ENCODE results near the gene GALP.
"Not testable (repeated sequence)": the region's sequence is repeated elsewhere in the genome, so short reads cannot be mapped to it uniquely, and the experiment has no call there.

The GALP gene

DNA sequence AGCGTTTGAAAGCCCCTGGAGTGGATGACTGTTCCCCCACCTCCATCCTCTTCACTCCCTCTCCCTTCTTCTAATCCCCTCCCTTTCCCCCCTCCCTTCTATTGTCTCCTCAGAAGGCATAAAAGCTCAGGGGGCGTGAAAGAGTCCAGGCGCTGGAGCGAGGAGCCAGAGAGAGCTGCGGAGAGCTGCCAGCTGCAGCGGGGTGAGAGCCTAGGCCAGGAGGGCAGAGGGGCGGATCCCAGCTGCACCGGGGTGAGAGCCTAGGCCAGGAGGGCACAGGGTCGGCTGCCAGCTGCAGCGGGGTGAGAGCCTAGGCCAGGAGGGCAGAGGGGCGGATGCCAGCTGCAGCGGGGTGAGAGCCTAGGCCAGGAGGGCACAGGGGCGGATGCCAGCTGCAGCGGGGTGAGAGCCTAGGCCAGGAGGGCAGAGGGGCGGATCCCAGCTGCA is at the start of gene GALP:
Gene GALP (plus strand): TSS at position 148 of the 447 bp plus-strand sequence. CDS start 1,101 bp downstream, outside the sequence.
- H3K4me3 ChIP-seq (ENCODE audit: control insufficient read depth, low read depth, low read length); DNase-seq (ENCODE audit: low read depth): not testable (repeated sequence)

DNA sequence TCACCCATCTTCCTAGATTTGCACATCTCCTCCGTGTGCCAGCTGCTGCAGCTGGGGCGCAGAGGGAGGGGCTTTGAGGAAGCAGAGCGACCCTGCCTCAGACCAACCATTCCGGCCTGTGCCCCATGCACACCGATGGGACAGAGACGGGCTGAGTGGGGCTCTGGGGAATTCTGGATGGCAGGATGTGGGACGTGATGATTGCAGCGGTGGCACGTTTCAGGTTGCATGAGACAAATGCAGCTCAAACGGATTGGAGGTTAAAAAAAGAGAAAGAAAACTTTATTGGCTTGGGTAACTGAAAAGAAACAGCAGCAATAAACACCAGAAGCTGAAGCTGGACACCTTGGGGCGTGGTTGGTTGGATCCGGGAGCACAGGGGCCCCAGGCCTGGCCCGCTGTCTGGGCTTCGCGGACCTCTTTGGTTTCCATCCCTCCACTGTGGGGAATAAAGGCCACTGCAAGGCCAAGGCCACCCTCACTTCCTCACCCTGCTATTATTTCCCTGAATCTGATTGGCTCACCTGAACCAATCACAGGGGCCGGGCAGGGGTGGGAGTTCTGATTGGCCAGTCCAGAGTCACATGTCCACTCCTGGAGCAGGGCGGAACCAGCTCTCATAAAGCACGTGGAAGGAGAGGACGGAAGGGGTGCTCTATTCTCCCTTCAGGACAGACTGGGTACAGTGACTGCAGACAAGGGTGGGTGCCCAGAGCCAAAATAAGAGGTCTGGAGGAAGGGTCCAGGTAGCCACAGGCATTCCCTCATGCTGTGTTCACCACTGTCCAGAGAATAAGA is 48.6 kb upstream of the GALP start:
- TF ChIP-seq, protein P1, sequence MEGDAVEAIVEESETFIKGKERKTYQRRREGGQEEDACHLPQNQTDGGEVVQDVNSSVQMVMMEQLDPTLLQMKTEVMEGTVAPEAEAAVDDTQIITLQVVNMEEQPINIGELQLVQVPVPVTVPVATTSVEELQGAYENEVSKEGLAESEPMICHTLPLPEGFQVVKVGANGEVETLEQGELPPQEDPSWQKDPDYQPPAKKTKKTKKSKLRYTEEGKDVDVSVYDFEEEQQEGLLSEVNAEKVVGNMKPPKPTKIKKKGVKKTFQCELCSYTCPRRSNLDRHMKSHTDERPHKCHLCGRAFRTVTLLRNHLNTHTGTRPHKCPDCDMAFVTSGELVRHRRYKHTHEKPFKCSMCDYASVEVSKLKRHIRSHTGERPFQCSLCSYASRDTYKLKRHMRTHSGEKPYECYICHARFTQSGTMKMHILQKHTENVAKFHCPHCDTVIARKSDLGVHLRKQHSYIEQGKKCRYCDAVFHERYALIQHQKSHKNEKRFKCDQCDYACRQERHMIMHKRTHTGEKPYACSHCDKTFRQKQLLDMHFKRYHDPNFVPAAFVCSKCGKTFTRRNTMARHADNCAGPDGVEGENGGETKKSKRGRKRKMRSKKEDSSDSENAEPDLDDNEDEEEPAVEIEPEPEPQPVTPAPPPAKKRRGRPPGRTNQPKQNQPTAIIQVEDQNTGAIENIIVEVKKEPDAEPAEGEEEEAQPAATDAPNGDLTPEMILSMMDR (IDR thresholded peaks at IDR 0.05; ENCODE audit: control insufficient read depth, insufficient read depth, low read depth, low read length, missing control alignments), result no peak
- no peak for DNase-seq (ENCODE audit: low read depth)
- H3K4me3 ChIP-seq (ENCODE audit: control insufficient read depth, low read depth, low read length), result no peak overlapping the region

DNA sequence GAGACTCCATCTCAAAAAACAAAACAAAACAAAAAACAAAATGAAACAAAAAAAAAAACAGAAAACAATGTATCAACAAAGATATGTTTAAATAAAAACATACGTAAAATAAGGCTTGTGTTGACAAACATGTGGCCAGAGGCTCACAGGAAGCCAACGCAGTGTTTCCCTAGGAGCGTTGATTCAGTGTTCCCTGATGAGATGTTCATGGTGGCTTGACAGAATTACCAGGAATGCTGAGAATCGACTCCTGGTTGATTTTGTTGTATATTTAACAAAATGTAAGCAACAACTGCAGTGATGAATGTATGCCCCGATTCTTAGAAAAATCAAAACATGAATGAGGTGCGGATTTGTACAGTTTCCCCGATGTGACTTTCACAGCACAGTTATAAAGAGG is 45.8 kb upstream of the GALP start:
- TF ChIP-seq, protein P1 (IDR thresholded peaks at IDR 0.05; ENCODE audit: control insufficient read depth, insufficient read depth, low read depth, low read length, missing control alignments), result no peak
- DNase-seq (ENCODE audit: low read depth), result no peak
- no peak overlapping the region for H3K4me3 ChIP-seq (ENCODE audit: control insufficient read depth, low read depth, low read length)

DNA sequence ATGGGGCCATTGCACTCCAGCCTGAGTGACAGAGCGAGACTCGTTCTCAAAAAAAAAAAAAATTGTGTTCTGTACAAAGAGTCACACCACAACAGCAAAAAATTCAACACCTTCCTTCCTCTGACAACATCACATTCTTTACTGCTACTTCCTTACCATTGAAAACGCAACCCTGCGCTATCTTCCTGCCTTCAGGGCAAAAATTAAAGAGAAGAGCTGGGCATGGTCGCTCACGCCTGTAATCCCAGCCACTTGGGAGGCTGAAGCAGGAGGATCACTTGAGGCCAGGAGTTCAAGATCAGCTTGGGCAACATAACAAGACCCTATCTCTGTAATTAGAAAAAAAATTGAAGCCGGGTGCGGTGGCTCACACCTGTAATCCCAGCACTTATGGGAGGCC is 44.2 kb upstream of the GALP start:
- no peak for DNase-seq (ENCODE audit: low read depth)
- TF ChIP-seq, protein P1 (IDR thresholded peaks at IDR 0.05; ENCODE audit: control insufficient read depth, insufficient read depth, low read depth, low read length, missing control alignments), result no peak
- H3K4me3 ChIP-seq (ENCODE audit: control insufficient read depth, low read depth, low read length), result no peak overlapping the region

DNA sequence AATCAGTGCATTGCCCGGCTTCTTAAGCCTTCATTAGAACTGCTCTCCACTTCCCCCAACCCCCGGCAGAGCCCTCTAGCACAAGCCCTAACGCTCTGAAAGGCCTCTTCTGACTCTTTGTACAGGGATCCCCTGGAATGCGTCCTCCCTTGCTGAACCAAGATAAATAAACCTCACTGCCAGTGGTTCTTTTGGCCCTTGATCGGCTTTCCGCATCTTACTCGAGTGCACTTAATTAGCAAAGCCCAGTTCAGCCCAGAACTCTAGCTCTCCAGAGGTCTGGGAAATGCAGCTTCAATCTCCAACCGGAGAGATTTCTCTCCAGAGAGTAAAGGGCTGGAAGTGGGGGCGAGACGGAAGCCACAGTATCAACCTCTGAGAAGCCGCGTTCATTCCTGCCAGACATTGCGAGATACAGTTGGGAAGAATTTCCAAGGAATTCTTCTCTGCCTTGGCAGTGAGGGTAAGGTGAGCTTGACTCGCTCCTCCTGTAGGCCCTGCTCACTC is 43.4 kb upstream of the GALP start:
- no peak overlapping the region for H3K4me3 ChIP-seq (ENCODE audit: control insufficient read depth, low read depth, low read length)
- DNase-seq (ENCODE audit: low read depth), result peak; percentile 16
- TF ChIP-seq, protein P1 (IDR thresholded peaks at IDR 0.05; ENCODE audit: control insufficient read depth, insufficient read depth, low read depth, low read length, missing control alignments), result no peak

DNA sequence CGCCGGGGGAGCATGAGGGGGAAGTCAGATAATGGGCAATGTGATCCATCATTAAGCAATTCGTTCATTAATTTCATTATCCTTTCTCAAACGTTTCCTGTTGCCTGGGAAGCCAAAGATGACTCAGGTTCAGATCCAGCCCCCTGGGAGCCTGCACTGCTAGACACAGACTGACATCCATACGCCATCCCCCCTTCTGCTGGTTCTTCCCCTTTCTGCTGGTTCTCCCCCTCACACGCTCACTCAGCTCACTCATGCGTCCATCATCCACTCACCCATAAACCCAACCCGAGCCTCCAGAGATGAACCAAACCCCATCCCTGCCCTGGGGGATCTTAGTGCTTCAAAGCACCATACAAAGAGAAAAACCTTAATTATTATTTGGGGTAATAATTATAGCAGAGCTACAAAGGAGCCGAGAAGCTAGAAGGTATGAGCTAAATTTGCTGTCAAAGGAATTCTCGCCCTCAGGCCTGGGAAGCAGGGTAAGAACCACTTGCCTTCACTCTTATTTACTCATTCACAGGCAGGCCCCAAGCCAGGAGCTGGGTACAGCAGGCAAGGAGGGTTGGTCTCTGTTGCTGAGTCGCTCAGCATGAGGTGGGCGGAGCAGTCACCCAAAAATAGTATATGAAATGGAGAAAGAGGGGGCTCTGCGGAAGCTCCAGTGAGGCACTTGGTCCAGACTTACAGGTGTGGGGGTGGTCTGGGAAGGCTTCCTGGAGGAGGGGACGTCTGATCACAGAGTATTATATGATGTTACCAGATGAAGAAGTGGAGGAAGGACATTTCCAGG is 41.8 kb upstream of the GALP start:
- no peak overlapping the region for H3K4me3 ChIP-seq (ENCODE audit: control insufficient read depth, low read depth, low read length)
- DNase-seq (ENCODE audit: low read depth), result no peak
- TF ChIP-seq, protein P1 (IDR thresholded peaks at IDR 0.05; ENCODE audit: control insufficient read depth, insufficient read depth, low read depth, low read length, missing control alignments), result no peak

DNA sequence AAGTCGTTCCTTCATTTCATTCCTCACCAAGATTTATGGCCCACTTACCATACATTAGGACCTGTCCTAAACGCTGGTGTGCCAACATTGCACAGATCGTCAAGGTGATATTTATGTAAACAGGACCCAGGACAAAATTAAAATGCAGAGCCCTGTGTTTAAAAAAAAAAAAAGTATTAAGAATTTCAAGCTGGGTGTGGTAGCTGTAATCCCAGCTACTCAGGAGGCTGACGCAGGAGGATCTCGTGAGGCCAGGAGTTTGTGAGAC is 41.2 kb upstream of the GALP start:
- TF ChIP-seq, protein P1 (IDR thresholded peaks at IDR 0.05; ENCODE audit: control insufficient read depth, insufficient read depth, low read depth, low read length, missing control alignments), result no peak
- no peak overlapping the region for H3K4me3 ChIP-seq (ENCODE audit: control insufficient read depth, low read depth, low read length)
- no peak for DNase-seq (ENCODE audit: low read depth)
